HG03354 (cell line): ENCODE measurements around the gene LRWD1.
"Not testable (repeated sequence)": the region's sequence is repeated elsewhere in the genome, so short reads cannot be mapped to it uniquely, and the experiment has no call there.

ENCODE experiments used
- ATAC-seq: cut with Tn5 transposase; IDR thresholded peaks from one replicate; pipeline ENCODE4 v1.9.1; 2021; ENCODE audit warnings: mild to moderate bottlenecking; ENCODE audit not compliant: unreplicated experiment, poor library complexity, severe bottlenecking

Gene LRWD1

DNA sequence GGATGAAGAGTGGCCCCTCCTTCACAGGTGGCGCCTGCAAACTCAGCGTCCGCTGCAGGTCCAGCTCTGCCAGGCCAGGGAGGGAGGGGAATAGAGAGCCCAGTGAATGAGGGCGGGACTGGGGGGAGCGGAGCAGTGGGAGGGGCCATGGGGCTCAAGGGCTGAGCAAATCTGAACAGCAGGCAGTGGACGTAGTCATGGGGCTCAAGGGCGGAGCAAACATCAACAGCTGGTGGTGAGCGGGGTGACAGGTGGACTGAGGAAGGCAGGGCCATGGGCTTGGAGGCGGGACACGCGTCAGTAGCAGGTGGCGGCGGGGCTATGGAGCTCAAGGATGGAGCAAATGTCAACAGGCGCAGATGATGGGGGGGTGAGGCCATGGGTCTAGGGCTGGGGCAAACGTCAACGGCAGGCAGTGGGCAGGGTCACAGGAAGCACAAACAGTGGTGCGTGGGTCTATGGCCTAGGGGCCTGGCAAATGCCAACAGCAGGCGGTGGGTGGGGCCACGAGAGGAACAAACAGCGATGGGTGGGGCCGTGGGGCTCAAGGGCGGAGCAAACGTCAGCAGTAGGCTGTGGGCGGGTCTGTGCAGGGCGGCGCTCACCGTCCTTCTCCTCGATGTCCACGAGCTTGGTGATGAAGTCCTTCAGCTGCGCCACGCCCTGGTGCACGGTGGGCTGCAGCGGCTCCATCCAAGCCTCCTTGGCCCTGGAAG lies 28.6 kb downstream of the LRWD1 start:
- peak; percentile 48 for ATAC-seq

DNA sequence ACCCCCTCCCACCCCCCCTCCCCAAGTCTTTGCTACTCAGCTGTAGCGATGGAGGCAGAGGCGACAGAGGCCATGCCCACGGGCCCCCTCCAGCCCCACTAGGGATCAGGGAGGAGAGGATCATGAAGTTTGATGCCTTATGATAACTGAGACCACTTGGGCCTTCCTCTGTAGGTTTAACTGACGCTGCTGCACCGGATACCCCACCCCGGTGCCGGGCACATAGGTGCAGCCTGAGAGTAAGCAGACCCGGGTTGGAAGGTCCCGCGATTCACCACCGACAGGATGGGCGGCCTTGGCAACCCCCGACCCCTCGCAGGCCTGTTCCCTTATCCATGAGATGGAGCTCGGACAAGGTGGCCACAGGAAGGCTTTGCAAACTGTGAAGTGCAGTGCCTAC lies 29.2 kb downstream of the LRWD1 start:
- not testable (repeated sequence) for ATAC-seq

DNA sequence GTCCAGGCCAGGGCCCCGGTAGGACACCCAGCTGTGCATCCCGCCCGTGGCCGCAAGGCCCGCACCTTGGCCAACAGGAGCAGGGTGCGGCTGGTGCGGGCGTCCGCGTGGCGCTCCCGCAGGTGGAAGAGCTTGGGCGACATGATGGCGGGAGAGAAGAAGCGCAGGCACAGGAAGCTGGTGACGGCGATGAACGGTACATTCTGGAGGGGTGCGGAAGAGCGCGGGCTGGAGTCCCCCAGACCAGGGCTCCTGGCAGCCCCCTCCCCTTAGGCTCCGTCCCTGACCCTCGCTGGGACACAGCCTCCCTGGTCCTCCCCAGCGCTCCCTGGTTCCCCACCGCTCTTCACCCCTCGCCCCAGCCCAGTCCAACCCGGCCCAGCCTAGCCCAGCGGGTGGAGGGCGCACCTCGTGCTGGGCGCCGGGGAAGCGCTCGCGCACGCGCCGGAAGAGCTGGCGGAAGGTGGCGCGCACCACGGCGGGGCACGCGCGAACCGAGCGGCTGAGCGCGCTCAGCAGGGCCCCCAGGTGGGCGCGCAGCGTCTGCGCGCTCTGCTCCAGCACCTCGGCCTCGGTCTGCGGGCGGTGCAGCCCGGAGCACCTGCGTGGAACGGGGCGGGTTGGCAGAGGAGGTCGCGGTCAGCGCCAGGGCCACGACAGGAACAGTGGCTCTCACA lies 29.8 kb downstream of the LRWD1 start:
- ATAC-seq: peak; percentile 68

DNA sequence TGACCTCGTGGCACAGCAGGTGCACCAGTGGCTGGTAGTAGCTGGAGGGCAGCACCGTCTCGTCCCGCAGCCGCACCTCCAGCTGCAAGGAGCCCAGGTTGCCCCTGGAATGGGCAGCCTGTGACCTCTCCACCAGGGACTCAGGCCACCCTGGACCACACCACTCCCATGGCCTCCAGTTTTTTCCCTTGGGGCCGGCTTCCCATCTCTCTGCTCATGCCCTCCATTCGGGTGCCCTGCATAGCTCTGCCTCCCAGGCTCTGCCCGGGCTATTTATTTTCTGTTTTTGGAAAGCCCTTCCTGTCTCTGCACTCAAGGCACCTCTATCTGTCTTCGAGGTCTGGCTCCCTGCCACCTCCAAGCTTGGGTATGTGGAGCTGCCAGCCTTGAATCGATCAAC lies 32.1 kb downstream of the LRWD1 start:
- not testable (repeated sequence) for ATAC-seq

DNA sequence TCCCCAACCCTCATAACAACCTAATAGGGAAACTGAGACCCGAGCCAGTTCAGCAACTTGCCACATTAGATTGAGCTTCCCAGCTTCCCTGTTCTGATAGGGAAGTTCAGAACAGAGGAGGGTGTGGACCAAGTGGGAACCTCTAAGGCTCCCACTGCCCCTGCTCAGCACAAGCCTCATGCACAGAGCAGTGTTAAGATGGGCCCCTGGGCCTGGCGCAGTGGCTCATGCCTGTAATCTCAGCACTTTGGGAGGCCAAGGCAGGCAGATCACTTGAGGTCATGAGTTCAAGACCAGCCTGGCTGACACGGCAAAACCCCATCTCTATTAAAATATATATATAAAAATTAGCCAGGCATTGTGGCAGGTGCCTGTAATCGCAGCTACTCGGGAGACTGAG lies 32.5 kb downstream of the LRWD1 start:
- ATAC-seq: not testable (repeated sequence)

DNA sequence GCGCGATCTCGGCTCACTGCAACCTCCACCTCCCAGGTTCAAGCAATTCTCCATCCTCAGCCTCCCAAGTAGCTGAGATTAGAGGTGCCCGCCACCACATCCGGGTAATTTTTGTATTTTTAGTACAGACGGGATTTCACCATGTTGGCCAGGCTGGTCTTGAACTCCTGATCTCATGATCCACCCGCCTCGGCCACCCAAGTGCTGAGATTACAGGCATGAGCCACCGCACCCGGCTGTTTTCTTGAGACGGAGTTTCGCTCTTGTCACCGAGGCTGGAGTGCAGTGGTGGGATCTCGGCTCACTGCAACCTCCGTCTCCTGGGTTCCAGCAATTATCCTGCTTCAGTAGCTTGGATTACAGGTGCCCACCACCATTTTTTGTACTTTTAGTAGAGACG lies 33.5 kb downstream of the LRWD1 start:
- not testable (repeated sequence) for ATAC-seq

DNA sequence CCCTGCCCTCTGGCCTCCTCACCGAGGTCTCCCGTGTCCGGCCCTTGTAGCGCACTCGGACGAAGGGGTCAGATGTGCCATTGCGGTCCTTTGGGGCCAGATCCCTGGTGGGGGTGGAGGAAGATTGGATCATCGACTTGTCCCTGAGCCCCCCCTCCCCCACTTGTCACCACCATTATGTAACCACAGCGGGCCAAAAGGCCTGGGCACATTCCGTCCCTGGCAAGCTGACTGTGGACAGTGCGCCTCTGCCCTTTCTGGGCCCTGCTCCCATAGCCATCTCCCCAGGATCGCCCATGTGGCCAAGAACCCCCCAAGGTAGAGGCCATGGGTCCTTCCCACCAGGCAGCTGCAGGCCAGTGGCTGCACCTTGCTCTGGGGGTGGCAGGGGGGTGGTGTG lies 38.4 kb downstream of the LRWD1 start:
- not testable (repeated sequence) for ATAC-seq

DNA sequence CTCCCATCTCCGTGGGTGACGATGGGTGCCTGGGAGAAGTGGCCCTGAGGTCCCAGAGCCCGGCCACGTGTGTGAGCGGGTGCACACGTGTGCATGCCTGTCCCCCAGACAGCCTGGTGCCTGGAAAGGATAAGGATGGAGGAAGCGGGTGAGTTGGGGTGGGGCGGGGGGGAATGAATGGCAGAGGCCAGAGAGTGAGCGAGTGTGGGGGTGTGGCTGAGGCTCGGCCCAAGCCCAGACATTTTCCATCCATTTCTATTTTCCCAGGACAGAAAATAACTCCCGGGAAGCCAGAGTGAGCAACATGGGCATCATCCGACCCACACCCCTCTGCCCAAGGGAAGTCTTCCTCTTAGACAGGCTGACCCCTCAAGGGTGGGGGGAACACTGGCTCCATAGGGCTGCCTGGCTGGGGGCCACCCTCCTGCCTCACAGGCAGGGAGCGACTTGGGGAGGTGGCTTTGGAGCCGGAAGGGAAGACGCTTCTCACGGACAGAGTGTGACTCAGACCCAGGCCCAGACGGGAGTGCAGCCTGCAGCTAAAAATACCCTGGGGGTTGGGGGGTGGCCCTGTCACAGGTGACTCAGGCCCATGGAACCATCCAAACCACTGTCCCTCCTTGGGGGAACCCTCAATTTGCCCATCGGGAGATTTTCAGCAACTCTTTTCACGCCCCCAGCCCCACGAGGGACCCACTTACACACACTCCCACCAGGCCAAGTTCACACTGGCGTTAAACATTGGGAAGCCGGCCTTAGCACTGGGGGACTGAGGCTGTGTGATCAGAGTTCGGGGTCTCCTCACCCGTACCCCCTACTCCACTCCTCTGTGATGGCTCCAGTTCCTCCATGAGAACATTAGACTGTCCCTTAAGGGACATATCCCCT lies 40.8 kb downstream of the LRWD1 start:
- ATAC-seq: not testable (repeated sequence)

DNA sequence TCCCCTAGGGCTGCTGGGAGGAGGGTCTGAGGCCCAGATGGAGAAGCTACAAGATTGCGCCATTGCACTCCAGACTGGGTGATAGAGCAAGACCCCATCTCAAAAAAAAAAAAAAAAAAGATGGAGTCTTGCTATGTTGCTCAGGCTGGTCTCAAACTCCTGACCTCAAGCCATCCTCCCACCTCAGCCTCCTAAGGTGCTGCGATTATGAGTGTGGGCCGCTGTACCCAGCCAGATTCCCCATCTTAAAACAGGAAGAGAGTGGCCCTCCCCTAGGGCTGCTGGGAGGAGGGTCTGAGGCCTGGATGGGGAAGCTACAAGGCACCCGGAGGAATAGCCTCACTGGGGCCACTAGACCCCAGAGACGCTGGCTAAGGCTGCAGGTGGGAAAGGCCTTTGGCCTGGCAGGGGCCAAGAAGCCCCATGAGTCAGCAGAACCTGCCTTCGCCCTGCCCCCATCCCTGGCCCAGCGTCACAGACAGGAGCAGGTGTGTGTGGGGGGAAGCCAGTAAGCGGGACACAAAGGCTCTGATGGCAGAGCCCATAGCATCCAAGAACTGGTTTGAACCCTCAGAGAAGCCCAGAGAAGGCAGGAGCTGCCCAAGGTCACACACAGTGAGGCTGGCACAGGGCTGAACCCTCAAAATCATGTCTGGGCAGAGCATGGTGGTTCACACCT lies 42.8 kb downstream of the LRWD1 start:
- ATAC-seq: not testable (repeated sequence)

DNA sequence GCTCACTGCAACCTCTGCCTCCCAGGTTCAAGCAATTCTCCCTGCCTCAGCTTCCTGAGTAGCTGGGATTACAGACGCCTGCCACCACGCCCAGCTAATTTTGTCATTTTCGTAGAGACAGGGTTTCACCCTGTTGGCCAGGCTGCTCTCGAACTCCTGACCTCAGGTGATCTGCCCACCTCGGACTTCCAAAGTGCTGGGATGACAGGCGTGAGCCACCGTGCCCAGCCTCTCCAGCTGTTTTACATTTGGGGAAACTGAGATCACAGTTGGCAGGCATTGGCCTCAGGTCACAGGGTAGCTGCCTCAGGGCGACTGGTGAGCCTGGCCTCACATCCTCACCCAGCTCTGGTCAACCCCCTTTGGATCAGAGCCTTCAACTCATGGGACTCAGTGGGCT lies 45.8 kb downstream of the LRWD1 start:
- not testable (repeated sequence) for ATAC-seq

DNA sequence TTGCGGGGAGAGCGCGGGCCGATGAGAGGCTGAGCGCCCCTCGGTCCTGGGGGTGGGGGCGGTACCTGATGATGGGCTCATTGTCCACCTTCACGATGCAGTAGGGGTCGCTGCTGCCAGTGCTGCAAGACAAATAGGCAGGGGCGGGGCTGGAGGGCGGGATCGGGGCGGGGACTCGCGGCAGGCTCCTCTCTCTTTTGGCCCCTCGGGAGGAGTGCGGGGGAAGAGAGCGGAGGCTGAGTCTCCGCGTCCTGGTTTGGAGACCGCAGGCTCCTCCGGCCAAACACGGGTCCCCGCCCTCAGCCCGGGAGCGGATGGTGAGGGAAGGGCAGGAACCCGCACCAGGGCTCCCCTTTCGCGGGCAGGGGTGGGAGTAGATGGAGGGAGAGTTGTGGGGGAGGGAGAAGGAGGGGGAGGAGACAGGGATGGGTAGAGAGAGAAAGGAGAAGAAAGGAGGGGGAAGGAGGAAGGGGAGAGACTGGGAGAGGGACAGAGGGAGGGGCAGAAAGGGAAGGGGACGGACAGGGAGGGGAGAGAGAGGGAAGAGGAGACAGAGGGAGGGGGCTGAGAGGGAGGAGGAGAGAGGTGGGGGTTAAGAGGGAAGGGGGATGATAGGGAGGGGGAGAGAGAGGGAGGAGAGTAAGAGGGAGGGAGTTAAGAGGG lies 47.2 kb downstream of the LRWD1 start:
- peak; percentile 49 for ATAC-seq

DNA sequence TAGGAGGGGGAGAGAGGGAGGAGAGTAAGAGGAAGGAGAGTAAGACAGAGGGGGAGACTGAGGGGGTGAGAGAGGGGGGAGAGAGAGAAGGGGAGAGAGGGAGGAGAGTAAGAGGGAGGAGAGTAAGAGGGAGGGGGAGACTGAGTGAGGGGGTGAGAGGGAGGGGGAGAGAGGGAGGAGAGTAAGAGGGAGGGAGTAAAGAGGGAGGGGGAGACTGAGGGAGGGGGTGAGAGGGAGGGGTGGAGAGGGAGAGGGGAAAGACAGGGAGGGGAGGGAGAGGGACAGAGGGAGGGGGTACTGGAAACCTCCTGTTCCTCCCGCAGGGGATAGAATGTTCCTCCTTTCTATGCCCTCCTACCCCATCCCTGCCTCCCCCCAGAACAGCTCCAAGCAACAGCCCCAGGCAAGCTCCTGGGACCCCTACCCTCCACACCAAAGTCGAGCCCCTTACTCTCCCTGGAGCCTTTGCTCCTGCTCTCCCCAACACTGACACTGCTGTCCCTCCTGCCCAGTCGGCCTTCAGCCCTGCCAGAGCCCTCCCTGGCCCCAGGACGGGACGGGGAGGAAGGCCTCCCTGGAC lies 47.9 kb downstream of the LRWD1 start:
- not testable (repeated sequence) for ATAC-seq

DNA sequence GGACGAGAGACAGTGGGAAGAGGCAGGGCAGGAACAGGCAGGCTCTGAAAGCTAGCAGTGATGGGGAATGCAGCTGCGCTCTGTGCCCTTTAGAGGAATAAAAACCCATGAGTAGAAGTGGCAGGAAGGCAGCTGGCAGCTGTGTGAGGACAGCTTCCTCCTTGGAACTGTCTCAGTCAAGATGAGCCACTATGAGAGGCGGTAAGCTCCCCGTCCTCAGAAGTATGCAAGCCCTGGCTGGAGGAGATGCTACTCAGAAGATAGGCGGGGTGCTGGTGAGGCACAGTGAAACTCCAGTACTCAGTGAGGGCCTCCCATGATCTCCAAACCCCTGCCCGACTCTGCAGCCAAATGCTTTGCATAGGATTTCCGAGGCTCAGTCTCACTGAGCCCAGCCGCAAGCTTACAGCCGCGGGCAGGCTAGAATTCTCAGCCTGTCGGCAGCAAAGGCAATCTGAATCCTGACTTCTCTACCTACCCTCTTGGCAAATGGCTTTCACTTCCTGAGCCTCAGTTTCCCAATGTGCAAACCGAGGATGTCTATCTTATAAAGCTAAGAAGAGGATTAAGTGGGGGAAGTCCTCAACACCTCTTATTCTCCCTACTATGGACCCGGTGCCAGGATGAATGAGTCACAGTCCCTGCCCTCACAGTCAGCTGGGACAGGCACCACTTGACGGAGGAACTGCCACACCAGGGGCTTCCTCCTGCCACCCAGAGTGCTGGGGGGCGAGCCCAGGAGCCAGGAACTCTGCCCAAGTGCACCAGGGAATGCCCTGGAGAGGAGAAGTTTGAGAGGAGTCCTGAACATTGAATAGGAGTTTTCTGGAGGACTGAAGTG lies 50.3 kb downstream of the LRWD1 start:
- ATAC-seq: peak; percentile 66

DNA sequence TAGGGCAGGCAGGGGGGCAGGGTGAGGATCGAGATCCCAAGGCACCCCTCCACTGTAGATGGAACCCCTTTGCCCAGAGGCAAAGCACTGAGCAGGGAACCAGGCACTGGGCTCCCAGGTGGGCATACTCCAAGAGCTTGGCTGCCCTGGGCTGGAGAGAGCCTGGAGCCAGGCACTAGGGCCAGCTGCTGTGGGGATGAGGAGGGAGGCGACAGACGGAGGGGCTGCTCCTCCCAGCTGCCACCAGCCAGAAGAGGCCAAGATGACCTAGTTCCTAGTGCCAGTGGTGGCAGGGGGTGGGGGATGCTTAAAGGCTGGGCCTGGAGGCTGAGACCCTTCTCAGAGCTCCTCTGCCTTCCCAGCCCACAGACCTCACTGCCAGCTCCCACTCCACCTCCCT lies 51.1 kb downstream of the LRWD1 start:
- not testable (repeated sequence) for ATAC-seq

DNA sequence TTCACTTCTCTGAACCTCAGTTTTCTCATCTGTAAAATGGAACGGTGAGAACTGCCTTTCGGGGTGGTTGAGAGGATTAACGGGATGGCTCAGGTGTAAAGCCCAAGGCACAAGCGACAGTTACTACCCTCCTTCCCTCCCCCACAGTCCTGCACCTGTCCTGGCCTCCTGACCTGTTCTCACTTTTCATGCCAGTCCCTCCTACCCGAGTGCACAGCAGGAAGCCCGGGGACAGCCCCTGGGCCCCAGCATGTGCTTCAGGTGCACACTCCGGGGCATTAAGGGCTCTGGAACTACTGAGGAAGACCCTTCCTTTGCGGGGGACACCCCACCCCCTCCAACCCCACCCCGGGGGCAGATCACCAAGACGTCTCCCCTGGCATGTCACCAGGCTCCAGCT lies 52.2 kb downstream of the LRWD1 start:
- ATAC-seq: not testable (repeated sequence)

DNA sequence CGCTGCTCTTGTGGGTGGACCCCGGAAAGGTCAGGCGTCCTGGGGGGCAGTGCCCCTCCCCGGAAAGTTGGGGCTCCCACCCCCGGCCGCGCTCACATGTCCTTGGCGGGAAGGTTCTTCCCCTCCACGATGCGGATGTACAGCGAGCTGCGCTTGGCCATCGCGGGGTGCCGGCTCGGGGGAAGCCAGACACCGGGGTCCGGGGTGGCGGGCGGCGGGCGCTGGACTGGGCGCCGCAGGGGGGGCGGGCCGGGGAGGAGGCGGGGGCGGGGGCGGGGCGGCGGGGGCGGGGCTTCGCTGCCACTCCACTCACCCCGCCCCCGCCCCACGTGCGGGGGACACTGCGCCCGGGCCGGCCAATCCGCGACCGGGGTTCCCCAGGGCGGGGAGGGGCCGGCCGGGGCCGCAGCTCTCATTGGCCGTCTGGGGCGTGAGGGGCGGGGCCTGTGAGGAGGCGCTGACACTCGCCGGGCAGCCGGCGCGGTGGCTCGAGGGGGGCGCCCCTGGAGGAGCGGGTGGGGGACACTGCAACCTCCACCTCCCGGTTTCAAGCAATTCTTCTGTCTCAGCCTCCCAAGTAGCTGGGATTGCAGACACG lies 52.9 kb downstream of the LRWD1 start, which contains the start of gene RASA4B:
Gene RASA4B (minus strand): TSS at position 228 of the 598 bp plus-strand sequence. CDS start 67 bp downstream, at position 161.
- peak; percentile 68 for ATAC-seq

DNA sequence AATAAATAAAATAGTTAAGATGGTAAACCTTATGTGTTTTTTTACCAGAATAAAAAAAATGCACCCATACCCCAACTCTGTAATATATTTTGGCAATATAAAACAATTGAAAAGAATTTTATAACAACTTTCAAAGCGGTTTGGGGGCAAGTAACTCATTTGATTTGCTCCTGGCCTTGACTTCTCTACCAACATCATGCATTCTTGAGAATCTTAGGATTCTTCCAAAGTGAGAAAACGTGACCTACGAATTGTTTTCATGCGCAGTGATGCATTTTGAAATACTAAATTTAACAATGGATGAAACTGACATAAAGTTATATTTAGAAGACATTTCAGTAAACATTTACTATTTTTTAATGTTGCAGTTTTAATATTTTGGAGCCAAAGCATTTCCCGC lies 56.0 kb downstream of the LRWD1 start:
- not testable (repeated sequence) for ATAC-seq
